Iris pigment epithelial cell (primary cell): ENCODE results near the gene CFAP74.

Experiments
- DNase-seq: peaks from one replicate; pipeline ENCODE4 v3.0.0-alpha.2; 2011; ENCODE audit warnings: low read depth

CFAP74 gene

DNA sequence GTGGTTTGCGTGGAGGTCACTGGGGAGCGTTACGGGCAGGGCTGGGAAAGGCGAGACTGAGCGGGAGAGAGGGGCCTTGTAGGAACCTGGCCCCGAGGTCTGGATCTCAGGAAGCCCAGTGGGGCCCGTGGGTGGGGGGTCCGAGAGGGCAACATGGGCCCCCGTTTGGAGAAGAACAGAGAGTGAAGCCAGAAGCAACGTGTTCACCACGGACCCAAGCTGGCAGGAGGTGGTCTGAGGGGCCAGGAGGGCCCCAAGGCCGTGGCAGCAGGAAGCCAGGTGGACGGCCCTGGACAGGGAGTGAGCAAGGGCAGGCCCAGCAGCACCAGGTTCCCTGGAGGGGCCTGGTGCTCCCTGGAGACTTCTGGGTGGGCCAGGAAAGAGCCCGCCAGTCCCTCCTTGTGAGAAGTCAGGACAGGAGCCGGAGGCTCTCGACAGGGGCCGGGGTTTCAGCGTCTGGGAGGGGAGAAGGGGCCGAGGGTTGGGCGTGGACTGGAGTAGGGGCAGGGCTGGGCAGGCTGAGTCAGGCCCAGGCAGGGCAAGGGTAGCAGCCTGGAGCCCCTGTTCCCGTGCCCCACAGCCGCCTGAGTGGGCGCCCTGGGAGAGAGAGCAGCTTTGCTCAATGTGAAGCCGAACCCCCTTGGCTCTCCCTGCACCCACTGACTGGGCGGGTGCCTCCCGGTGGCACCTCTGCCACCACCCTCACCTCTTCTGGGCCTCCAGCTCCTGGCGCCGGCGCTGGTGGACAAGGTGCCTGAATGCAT is 33.5 kb downstream of the CFAP74 start:
- DNase-seq = no peak

DNA sequence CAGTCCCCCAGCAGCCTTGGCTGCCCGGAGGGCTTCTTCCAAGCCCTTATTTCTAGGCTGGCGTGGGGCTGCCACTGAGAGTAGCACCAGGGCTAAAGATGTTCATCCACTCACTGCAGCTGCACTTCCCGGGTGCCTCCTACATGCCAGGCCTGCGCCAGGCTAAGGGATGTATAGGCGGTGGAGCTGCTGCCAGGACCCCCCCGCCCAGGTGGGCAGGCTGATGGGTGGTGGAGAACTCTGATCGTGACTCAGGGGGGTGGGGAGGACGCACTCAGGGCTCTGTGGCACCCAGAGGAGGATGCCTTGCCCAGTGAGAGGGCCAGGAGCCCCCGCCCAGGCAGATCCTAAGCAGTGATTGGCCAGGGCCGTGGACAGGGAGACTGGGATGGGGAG is 34.1 kb downstream of the CFAP74 start:
- DNase-seq = no peak

GRCh38 chr1:1968767-1969504 is 34.6 kb downstream of the CFAP74 start:
- no peak for DNase-seq

- DNase-seq = no peak
Observed at GRCh38 chr1:1967879-1968278, 35.7 kb downstream of the CFAP74 start.

DNA sequence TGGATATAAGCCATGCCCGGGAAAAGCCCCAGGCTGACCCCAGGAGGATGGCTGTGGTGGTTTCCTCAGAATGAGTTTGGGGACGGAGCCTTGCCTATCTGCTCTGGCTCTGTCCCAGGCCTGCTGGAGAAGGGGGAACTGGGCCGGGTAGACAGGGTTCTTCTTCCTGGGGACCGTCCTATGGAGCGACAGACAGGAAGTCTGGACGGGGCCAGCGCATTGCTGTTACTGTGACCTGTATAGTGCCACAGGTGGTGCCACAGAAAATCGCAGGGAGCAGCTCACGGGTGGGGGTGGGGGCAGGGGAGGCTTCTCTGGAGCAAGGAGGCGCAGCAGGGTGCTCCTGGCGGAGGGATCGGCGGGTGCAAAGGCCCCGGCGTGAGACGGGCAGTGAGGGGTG is 36.4 kb downstream of the CFAP74 start:
- DNase-seq = no peak

- no peak for DNase-seq
Observed at GRCh38 chr1:1966071-1966740, 37.4 kb downstream of the CFAP74 start.

DNA sequence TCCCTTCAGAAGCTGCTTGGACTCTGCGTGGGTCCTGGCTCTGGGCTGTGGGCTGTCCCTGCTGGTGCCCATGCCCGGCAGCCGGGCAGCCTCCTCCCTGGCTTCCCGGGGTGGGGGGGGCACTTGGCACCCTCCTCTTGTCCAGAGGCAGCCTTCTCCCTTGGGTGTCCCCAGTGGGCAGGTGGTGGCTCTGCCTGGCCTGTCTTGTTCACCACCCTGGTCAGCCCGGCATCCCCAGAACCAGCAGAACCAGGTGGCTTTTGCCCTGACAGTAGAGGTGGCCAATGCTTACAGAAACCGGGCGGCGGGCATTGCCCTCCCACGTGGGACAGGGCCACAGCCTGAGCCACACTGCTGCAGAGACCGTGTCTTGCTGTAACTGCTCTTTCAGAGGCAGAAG is 38.0 kb downstream of the CFAP74 start:
- no peak for DNase-seq

DNA sequence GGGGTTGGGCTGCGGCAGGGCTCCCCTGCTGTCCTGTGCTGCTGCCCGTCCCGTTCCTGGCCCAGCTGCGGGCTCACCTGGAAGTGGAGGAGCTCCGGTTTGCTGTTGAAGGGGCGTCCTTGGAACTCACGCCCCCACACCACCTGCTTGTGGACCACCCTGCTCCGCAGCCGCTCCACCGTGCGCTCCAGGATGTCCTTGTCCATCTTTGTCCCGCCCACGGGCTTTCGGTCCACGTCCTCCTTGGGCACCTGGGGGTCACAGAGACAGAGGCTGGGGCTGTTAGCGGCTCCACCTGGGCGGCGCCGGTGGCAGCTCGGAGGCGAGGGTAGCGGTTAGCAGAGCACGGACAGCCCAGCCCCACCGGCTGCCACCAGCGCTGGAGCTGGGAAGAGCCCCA is 38.8 kb downstream of the CFAP74 start:
- no peak for DNase-seq

- no peak for DNase-seq
Observed at GRCh38 chr1:1963570-1963969, 40.0 kb downstream of the CFAP74 start.

GRCh38 chr1:1962752-1963151 is 40.8 kb downstream of the CFAP74 start:
- no peak for DNase-seq

- peak; percentile 5 for DNase-seq
Observed at GRCh38 chr1:1960480-1961196, 42.9 kb downstream of the CFAP74 start.

- DNase-seq = peak; percentile 70
Observed at GRCh38 chr1:1959840-1960479, 43.6 kb downstream of the CFAP74 start.

DNA sequence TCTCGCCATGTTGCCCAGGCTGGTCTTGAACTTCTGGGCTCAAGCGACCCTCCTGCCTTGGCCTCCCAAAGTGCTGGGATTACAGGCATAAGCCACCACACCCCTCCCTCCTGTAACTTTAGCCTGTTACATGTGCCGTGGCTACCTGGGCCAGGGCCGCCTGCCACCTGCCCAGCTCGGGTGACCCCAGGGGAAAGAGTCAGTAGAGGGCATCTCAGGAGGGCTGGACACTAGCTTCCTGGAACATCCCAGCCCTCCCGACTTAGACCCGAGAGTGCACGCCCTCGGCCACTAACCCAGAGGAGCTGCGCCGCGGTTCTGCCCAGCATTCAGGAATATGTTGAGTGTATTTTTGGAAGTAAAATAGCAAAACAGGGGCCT is 44.1 kb downstream of the CFAP74 start:
- no peak for DNase-seq

DNA sequence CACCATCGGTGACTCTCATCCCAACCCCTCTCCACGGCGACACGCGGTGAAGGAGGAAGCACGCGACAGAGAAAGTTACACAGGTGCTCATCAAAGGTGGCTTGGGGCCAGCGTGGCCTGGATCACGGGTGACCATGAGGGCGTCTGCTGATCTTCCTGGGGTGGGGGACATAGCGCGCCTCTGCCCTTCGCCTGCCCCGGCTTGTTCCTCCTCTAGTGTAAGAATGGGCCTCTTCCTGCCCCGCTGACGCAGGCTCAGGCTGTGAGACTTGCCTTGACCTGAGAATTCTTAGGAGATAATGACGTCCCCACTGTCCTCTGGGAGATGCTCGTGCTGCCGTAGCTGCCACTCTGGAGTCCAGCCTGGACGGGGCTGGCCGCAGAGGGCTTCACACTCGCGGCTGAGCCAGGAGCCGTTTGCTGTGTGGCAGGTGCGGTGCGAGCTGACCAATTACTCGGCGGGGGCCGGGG is 45.5 kb downstream of the CFAP74 start:
- DNase-seq = no peak

DNA sequence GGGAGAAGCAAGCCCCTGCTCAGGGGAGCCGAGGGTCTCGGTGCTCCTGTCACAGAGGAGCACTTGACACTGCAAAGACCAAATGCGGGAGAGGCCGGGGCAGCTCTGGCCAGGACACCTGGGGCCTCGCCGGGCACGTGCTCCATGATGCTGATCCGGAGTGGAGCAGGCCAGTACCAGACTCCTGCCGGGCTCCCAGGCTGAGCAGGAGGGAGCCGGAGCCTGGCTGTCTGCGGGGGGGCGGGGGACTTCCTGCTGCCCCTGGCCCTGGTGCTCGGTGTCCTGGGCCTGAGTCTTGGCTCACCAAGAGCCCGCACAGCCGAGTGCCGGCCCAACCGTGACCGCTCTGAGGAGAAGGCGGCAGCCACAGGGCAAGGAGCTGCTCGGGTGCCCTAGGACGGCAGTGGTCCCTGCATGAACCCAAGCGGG is 46.0 kb downstream of the CFAP74 start:
- no peak for DNase-seq

DNA sequence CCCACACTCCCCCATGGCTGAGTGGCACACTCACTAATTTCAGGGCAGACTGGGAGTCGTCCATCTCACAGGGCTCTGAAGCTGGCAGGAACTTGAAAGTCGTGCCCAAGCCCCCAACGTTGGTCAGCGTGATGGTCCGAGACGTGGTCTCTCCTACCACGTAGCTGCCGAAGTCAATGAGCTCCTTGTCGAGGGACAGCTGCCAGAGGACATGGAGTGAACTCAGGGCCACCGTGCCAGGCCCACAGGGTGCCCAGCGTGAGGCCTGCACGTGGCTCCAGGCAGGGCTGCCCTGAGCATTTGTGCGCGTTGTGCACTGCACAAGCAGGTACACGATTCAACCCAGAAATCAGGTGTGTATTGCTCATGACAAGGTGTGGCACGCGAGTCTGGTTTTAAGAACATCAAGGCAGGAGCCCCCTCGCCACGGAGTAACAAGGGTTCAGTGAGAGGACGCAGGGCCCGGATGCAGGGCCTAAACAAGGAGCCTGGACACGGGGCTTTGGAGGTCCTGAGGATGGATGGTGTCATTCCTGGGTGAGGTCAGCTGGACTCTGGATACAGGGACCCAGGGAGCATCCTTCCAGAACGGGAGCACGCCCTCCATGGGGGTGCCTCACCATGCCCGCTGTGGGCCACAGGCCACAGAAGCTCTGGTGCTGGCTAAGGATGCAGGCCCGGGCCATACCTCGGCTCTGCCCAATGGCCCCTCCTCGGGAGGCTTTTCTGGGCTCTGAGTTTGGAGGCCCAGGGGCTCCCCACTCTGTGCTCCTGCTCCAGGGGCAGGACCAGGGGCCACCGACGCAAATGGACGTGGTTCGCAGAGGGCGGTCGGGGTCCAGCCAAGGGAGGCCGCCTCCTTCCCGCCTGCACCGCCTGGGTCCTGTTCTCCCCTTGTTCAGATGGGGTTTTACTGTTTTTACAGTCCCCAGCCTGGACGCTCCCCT is 46.7 kb downstream of the CFAP74 start:
- DNase-seq = no peak

DNA sequence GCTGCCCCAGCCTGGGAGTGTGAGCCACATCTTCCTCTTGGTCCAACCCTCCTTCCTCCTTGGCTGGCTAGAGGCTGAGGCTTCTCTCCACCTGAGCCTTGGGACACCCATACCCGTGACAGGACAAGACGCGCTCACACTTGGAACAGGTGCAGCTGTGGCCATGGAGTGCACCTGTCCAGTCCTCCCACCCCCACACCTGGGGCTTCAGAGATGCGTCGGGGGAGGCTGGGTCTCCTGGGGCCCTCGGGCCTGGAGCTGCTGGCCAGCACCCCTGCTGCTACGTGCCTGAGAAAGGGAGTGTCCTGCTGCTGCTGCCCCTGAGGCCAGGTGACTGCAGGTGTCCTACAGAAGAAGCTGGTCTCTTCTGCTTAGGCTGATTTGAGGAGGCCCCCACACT is 47.5 kb downstream of the CFAP74 start:
- no peak for DNase-seq

GRCh38 chr1:1955621-1956094 is 47.9 kb downstream of the CFAP74 start:
- DNase-seq = no peak

GRCh38 chr1:1954831-1955441 is 48.6 kb downstream of the CFAP74 start:
- DNase-seq = no peak

DNA sequence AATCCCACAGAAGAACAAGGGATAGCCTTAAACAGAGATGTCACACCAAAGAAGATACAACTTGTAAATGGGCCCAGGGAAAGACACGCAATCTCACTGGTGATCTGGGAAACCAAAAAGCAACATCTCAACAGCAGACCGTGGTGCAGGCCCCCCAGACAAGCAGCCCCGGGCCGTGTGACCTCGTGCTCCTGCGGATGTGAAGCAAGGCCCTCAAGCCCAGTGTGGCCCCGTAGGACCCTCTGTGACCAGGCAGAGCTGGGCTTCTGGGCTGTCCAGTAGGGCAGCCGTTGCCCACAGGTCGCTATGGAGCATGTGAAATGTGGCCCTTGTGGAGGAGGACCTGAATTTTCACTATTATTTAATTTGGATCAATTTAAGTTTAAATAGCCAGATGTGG is 49.6 kb downstream of the CFAP74 start:
- no peak for DNase-seq
